CD4-positive, alpha-beta T cell treated with Interleukin-15 for 4 hours (primary cell): ENCODE measurements around the gene C1QBP.
"Not testable (repeated sequence)": the region's sequence is repeated elsewhere in the genome, so short reads cannot be mapped to it uniquely, and the experiment has no call there.

Experiments
- DNase-seq: peaks from one replicate; pipeline ENCODE4 v3.0.0-alpha.2; 2020; ENCODE audit warnings: low spot score

The C1QBP gene

GRCh38 chr17:5438716-5439445 is at the start of gene C1QBP:
Gene C1QBP (minus strand): TSS chr17:5439155. CDS start chr17:5439073, 82 bp downstream.
- DNase-seq = peak; percentile 93

- DNase-seq = no peak
Measured at GRCh38 chr17:5488752-5489151, 49.8 kb upstream of the C1QBP start.

DNA sequence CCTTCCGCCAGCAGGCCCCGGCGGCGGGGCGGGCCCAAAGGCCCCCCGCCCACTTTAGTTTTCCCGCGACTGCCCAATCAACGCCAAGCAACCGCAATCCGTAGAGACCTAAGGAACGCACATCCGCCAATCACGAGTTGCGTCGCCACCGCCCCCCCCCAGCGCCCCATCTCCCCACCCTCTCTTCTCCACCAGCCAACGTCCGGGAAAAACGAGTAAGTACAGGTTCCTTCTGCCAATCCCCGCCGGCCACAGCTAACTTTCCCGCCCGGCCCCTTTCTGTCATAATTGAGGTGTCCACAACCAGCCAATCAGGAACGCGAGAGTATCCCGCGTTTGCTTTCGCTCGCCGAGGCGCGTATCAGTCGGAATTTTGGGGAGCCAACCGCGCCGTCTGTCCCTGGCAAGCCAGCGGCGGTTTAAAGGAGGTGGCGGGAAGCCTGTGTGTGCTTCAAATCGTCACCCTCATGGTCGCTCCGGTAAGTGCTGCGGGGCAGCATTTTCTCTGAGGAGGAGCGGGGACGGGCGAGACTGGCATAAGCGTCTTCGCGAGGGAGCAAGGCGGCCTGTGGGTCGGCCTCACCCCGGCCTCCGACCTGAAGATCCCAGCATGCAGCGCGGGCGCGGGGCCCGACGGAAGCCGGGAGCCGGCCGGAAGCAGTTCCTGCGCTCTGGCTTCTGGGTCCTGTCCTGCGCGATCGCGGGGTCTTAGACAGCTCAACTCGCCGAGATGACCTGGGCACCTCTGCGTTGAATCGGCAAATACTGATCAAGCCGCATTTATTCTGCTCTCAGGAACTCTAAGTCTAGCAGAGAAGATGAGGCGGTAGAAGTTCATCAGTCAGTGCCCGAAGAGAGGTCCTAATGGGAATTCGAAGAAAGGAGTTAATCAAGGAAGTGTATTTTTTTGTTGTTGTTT is 47.5 kb upstream of the C1QBP start, which contains the start of gene MIS12:
MIS12 (plus strand) TSS at position 361 of the 919 bp plus-strand sequence. CDS start 2,297 bp downstream, outside the sequence.
- peak; percentile 98 for DNase-seq

DNA sequence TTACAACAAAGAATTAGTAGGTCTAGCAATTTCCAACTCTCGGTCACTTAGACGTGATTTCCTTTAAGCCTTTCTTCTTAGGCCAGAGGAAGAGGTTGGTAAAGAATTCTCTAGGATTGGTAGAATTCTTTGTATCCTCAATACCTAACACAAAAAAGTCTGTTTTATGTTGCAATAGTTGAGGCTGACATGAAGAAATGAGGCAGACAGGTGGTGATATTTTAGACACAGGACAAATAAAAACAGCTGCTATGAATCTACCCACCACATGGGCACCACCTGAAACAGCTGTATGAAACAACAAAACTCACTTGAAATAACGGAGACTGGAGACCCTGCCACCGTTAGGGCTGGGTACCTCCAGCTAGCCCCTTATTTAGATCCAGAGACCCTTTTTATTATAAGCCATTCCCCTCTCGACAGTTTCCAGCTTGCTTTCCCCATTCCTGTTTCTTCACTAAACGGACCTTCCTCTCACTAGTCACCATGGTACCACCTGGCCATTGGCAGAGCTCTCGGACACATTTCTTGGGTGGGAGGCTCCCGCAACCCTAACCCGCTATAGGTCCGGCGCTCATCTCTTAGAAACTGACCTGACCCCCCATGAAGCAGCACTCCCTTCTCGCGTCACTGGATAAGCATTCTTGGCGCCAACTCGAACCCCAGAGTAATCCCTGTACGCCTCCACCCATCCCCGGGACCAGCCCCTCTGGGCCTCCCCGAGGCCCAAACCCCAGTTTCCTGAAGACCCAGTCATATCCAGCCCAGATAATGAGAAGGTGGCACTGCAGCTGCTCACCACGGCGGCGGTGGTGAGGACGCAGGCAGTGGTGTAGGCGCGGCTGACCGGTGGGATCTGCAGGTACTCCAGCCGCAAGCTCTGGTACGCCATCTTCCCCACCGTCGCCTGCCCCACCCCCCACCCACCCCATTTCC is 46.6 kb upstream of the C1QBP start, which contains the start of gene DERL2:
DERL2 (minus strand) TSS at position 909 of the 936 bp plus-strand sequence; CDS start at position 892, 17 bp downstream.
- no peak for DNase-seq

DNA sequence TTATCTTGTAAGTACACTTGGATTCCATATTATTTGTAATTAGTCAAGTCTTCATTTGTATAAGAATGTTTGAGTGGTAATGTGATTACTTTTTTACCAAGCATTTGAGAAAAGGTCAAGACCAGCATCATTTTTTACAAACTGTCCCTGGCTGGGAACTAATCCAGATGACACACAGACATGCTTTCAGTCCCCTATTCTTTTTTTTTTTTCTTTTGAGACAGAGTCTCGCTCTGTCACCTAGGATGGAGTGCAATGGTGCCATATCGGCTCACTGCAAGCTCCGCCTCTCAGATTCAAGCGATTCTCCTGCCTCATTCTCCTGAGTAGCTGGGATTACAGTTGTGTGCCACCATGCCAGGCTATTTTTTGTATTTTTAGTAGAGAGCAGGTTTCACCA is 42.5 kb upstream of the C1QBP start:
- no peak for DNase-seq

DNA sequence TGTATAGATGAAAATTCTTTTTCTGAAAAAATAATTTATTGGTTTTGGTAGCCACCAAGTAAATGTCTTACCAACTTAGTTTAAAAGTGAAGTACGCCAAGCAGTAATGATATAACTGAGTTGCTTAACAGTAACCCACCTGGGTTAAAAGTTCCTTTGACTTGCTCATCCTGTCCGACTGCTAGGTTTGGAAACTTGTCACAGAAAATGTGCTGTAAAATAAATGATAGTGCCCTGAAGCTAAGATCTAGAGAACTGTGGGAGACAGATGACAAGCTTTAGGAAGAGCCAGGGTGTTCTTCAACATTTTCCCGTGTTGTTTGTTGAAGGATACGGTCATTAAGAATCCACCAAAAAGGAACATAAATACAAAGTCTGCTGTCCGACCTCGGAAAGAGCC is 42.0 kb upstream of the C1QBP start:
- DNase-seq = no peak

- DNase-seq = no peak
Measured at GRCh38 chr17:5478992-5479391, 40.0 kb upstream of the C1QBP start.

- DNase-seq = no peak
Measured at GRCh38 chr17:5473906-5474305, 35.0 kb upstream of the C1QBP start.

DNA sequence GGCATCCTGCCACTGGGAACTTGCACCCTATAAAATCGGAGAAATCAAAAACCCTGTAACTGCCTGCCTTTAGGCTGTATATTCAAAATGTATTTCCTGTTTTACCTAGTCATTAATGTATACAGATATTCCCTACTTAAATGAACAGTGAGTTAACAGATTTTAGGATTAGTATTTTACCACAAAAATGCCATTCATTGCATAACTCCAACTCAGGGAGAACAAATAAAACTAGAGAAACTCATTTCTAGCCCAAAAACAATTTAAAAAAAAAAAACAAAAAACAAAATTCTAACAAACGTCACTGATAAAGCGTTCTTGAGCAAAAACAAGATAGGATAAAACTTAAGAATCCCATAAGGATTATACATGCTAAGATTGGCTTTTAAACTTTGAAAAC is 33.6 kb upstream of the C1QBP start:
- DNase-seq = no peak

DNA sequence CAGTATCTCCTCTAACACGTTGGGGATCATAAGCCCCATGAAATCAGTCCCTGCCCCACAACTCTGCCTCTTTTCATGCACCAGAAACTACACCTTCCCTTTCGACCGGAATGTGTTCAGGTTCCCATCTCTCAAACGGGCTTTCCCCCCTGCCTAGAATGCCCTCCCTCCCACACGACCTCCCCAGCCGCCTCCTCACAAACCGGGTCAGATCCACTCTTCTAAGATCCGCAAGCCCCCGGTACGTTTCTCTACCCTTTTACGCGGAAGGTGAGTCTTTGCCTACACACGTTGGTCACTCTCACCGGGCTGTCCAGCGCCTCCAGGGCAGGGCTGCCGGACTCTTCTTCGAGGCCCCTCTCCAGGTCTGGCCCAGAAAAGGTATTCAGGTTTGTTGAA is 29.1 kb upstream of the C1QBP start:
- DNase-seq = no peak

DNA sequence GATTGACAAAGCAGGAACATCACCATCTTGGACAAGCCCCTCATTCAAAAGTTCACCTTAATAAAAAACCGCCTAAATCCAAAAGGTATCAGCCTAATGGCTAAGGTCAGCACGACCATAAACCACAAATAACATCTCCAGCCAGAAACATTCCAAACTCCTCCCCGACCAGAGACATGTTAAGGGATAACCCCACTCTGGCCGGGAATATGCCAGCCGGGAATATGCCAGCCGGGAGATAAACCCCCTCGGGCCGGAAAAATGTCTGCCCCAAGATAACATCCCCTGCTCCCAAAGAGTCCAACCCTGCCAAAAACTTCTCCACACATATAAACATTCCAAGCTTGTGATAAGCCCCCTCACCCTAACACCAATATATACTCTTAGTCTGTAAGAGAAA is 28.5 kb upstream of the C1QBP start:
- DNase-seq = no peak

GRCh38 chr17:5466295-5466694 is 27.3 kb upstream of the C1QBP start:
- DNase-seq = no peak

DNA sequence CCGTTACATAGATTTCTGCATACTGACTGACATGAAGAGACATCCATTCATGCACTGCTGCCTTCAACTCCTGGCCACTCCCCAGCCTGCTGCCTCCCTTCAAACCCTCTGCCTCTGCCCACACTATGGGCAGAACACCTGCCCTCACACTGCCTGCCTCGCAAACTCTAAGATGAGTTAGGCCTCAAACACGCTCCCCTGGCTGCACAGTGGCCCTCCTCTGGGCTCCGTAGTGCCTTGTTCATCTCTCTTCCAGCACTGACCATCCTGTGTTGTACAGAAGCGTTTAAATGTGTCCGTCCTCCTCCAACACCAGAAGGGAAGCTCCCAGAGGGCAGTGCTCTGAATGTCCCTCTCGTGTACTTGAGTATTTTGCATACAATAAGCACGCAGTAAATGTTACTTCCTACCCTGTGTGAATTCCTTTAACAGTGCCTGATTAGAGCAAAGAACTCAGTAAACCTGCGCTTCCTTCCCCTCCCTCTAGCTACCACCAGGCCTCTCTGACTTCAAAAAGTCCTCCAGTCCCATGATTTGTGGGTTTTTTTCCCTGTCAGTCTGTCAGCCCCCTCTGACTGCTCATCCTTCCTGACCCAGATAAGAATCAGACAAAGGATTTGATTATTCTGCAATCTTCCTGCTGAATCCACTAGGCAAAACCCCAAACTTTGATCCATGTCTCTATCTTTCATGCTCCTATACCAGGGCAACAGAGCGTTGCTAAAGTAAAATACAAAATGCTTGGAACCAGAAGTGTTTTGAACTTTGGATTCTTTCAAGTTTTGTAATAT is 26.0 kb upstream of the C1QBP start:
- DNase-seq = no peak

- no peak for DNase-seq
Measured at GRCh38 chr17:5446786-5447185, 7.8 kb upstream of the C1QBP start.

DNA sequence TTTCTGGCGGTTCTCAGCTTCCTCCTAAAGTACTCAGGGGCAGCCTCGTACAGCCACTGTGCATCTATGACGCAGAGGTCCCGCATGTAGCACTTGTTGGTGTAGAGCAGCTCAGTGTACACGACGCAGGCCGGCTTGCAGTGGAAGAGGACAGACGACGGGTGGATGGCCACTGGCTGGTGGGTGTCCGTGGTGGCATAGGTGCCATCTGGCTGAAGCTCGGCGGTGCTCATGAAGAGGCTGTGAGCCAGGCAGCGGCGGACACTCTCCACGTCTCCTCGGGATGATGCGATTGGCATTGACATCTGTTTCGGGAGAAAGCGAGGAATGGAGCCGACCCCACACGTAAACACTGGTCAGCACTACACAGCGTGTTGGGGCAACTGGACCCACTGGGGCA is 5.3 kb upstream of the C1QBP start:
- DNase-seq = no peak

- no peak for DNase-seq
Measured at GRCh38 chr17:5443728-5444127, 4.8 kb upstream of the C1QBP start.

DNA sequence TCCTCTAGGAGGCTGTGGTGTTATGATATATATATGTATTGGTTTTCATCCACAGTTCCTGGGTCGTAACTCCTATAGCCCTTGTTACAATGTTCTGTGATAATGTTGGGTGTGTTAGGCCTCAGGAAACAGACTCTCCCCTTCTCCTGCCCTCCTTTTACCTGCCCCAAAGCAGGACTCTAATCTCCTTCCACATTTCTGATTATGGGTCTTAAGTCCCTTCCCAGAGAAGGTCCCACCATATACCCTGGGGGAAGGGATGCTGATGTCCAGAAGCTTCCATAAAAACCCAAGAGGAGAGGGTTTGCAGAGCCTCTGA is 450 bp upstream of the C1QBP start:
- no peak for DNase-seq

GRCh38 chr17:5437721-5438317 is 1.1 kb downstream of the C1QBP start:
- DNase-seq = no peak

DNA sequence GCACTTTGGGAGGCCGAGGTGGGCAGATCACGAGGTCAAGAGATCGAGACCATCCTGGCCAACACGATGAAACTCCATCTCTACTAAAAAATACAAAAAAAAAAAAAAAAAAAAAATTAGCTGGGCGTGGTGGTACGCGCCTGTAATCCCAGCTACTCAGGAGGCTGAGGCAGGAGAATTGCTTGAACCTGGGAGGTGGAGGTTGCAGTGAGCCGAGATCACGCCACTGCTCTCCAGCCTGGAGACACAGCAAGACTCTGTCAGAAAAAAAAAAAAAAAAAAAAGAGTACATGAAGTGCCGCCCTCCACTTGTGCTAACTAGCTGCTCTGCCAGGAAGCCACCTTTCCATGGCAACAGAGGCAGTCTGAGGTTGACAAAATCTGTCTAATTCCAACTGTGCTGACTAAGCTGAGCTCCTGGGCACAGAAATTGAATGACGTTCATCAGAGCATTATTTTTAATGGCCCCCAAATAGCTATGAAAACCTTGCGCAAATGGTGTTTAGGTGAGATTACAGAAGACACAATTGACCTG is 3.1 kb downstream of the C1QBP start:
- DNase-seq = not testable (repeated sequence)

DNA sequence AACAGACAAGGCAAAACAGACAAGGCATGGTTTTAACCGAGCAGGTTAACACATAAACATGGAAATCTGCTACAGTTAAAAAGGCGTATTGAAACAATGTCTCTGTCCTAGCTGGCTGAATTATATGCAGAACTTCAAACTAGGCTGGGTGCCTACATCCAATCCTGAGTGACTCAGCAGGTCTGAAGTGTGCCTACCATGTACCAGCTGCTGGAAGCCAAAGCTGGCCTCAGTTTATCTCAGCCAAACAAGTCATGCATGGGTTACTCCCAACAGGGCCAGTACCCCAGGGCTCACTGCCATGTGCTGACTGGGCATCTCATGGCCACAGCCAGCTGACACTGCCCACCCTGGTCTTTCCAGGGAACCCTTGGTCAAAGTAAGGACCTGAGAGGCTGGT is 4.0 kb downstream of the C1QBP start:
- DNase-seq = no peak
